ENCODE results near the gene PARP16.
A peak's percentile ranks its signal among the peaks of the same experiment; 100 is the strongest.
"Not testable (repeated sequence)": the region's sequence is repeated elsewhere in the genome, so short reads cannot be mapped to it uniquely, and the experiment has no call there.

The PARP16 gene

GRCh38 chr15:65270811-65271545, 15.7 kb downstream of the PARP16 start:
- H3K9me3 Mint-ChIP-seq; ATAC-seq; DNase-seq (ENCODE audit: low spot score in 2 of 2); H3K4me3 Mint-ChIP-seq; H3K27ac Mint-ChIP-seq: not testable (repeated sequence)
- Mint-ChIP-seq H3K4me1 (peaks cover 13% of the 10 kb centered on the region), H3K36me3 (peaks cover 17% of the 10 kb centered on the region)

- H3K9me3 Mint-ChIP-seq = no peaks in the 10 kb centered on the region
- no peaks in the 10 kb centered on the region for H3K4me1 Mint-ChIP-seq
- peaks cover 19% of the 10 kb centered on the region for H3K36me3 Mint-ChIP-seq
- DNase-seq (ENCODE audit: low spot score in 2 of 2) (no peak), ATAC-seq (no peak)
- no peak overlapping the region for H3K4me3 Mint-ChIP-seq
- H3K27ac Mint-ChIP-seq = no peak overlapping the region
These were observed 18.3 kb downstream of the PARP16 start for GRCh38 chr15:65268411-65268810.

- peaks cover 35% of the 10 kb centered on the region for H3K36me3 Mint-ChIP-seq
These were observed 20.2 kb downstream of the PARP16 start for GRCh38 chr15:65266469-65266868.

GRCh38 chr15:65264863-65265430, 21.7 kb downstream of the PARP16 start:
- ATAC-seq (no peak), DNase-seq (ENCODE audit: low spot score in 2 of 2) (no peak)
- Mint-ChIP-seq H3K4me3 (no peak overlapping the region), H3K27ac (no peak overlapping the region), H3K36me3 (peaks cover 50% of the 10 kb centered on the region), H3K9me3 (no peaks in the 10 kb centered on the region), H3K4me1 (no peaks in the 10 kb centered on the region)

More at GRCh38 chr15:65266469-65266868, 20.2 kb downstream of the PARP16 start:
- no peak overlapping the region for H3K27ac Mint-ChIP-seq
- no peaks in the 10 kb centered on the region for H3K4me1 Mint-ChIP-seq
- ATAC-seq (no peak), DNase-seq (ENCODE audit: low spot score in 2 of 2) (no peak)
- H3K9me3 Mint-ChIP-seq = no peaks in the 10 kb centered on the region
- H3K4me3 Mint-ChIP-seq = no peak overlapping the region

- DNase-seq (ENCODE audit: low spot score in 2 of 2) = no peak
- H3K4me1 Mint-ChIP-seq = no peaks in the 10 kb centered on the region
These were observed 23.4 kb downstream of the PARP16 start for GRCh38 chr15:65263313-65263712.

GRCh38 chr15:65260968-65261367, 25.7 kb downstream of the PARP16 start:
- DNase-seq (ENCODE audit: low spot score in 2 of 2) (no peak), ATAC-seq (no peak)
- Mint-ChIP-seq H3K9me3 (no peaks in the 10 kb centered on the region), H3K27ac (no peak overlapping the region), H3K36me3 (peaks cover 73% of the 10 kb centered on the region), H3K4me3 (no peak overlapping the region), H3K4me1 (no peaks in the 10 kb centered on the region)

More at GRCh38 chr15:65263313-65263712, 23.4 kb downstream of the PARP16 start:
- Mint-ChIP-seq H3K4me3 (no peak overlapping the region), H3K36me3 (peaks cover 67% of the 10 kb centered on the region), H3K9me3 (no peaks in the 10 kb centered on the region), H3K27ac (peak overlapping the region; percentile 81)
- ATAC-seq = no peak

- Mint-ChIP-seq H3K9me3 (no peaks in the 10 kb centered on the region), H3K4me1 (no peaks in the 10 kb centered on the region), H3K4me3 (no peak overlapping the region), H3K27ac (no peak overlapping the region), H3K36me3 (peaks cover 83% of the 10 kb centered on the region)
- ATAC-seq (no peak), DNase-seq (ENCODE audit: low spot score in 2 of 2) (no peak)
These were observed 27.3 kb downstream of the PARP16 start for GRCh38 chr15:65259367-65259797.

GRCh38 chr15:65258375-65259262, 28.1 kb downstream of the PARP16 start:
- H3K27ac Mint-ChIP-seq = no peak overlapping the region
- peaks cover 84% of the 10 kb centered on the region for H3K36me3 Mint-ChIP-seq
- no peak for DNase-seq (ENCODE audit: low spot score in 2 of 2)
- H3K4me3 Mint-ChIP-seq = no peak overlapping the region
- no peaks in the 10 kb centered on the region for H3K4me1 Mint-ChIP-seq
- no peak for ATAC-seq
- no peaks in the 10 kb centered on the region for H3K9me3 Mint-ChIP-seq

- Mint-ChIP-seq H3K36me3 (peaks cover 66% of the 10 kb centered on the region), H3K4me1 (peaks cover 2% of the 10 kb centered on the region), H3K9me3 (no peaks in the 10 kb centered on the region), H3K27ac (no peak overlapping the region), H3K4me3 (no peak overlapping the region)
- DNase-seq (ENCODE audit: low spot score in 2 of 2) (no peak), ATAC-seq (no peak)
These were observed 31.1 kb downstream of the PARP16 start for GRCh38 chr15:65255486-65256140.

GRCh38 chr15:65254758-65255157, 31.9 kb downstream of the PARP16 start:
- Mint-ChIP-seq H3K4me1 (peaks cover 10% of the 10 kb centered on the region), H3K36me3 (peaks cover 57% of the 10 kb centered on the region), H3K27ac (no peak overlapping the region), H3K4me3 (no peak overlapping the region), H3K9me3 (no peaks in the 10 kb centered on the region)
- ATAC-seq (no peak), DNase-seq (ENCODE audit: low spot score in 2 of 2) (no peak)

GRCh38 chr15:65254356-65254755, 32.3 kb downstream of the PARP16 start:
- Mint-ChIP-seq H3K4me3 (no peak overlapping the region), H3K4me1 (peaks cover 14% of the 10 kb centered on the region), H3K27ac (no peak overlapping the region), H3K36me3 (peaks cover 53% of the 10 kb centered on the region), H3K9me3 (no peaks in the 10 kb centered on the region)
- DNase-seq (ENCODE audit: low spot score in 2 of 2) (no peak), ATAC-seq (no peak)

- no peaks in the 10 kb centered on the region for H3K9me3 Mint-ChIP-seq
- H3K27ac Mint-ChIP-seq = peak overlapping the region; percentile 77
- ATAC-seq (peak; percentile 98), DNase-seq (ENCODE audit: low spot score in 2 of 2) (peak; percentile 33 to 64)
- H3K36me3 Mint-ChIP-seq = peaks cover 8% of the 10 kb centered on the region
- no peak overlapping the region for H3K4me3 Mint-ChIP-seq
- peaks cover 17% of the 10 kb centered on the region for H3K4me1 Mint-ChIP-seq
These were observed 37.0 kb downstream of the PARP16 start for GRCh38 chr15:65249641-65250040.

- DNase-seq (ENCODE audit: low spot score in 2 of 2) = no peak
- Mint-ChIP-seq H3K4me3 (no peak overlapping the region), H3K27ac (peak overlapping the region; percentile 77), H3K9me3 (no peaks in the 10 kb centered on the region), H3K36me3 (peaks cover 7% of the 10 kb centered on the region), H3K4me1 (peaks cover 17% of the 10 kb centered on the region)
- ATAC-seq = no peak
These were observed 38.0 kb downstream of the PARP16 start for GRCh38 chr15:65248511-65249255.

GRCh38 chr15:65246939-65247338, 39.7 kb downstream of the PARP16 start:
- no peak for ATAC-seq
- no peak for DNase-seq (ENCODE audit: low spot score in 2 of 2)
- Mint-ChIP-seq H3K36me3 (no peaks in the 10 kb centered on the region), H3K4me1 (peaks cover 17% of the 10 kb centered on the region), H3K9me3 (no peaks in the 10 kb centered on the region), H3K4me3 (no peak overlapping the region), H3K27ac (no peak overlapping the region)
